ENCODE measurements around the gene RAPH1.

- TF ChIP-seq, protein P1, sequence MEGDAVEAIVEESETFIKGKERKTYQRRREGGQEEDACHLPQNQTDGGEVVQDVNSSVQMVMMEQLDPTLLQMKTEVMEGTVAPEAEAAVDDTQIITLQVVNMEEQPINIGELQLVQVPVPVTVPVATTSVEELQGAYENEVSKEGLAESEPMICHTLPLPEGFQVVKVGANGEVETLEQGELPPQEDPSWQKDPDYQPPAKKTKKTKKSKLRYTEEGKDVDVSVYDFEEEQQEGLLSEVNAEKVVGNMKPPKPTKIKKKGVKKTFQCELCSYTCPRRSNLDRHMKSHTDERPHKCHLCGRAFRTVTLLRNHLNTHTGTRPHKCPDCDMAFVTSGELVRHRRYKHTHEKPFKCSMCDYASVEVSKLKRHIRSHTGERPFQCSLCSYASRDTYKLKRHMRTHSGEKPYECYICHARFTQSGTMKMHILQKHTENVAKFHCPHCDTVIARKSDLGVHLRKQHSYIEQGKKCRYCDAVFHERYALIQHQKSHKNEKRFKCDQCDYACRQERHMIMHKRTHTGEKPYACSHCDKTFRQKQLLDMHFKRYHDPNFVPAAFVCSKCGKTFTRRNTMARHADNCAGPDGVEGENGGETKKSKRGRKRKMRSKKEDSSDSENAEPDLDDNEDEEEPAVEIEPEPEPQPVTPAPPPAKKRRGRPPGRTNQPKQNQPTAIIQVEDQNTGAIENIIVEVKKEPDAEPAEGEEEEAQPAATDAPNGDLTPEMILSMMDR (IDR thresholded peaks at IDR 0.05) = no peak
- TF ChIP-seq ZFX (IDR thresholded peaks at IDR 0.05; ENCODE audit: borderline replicate concordance) = no peak
Measured at GRCh38 chr2:203361922-203362321, 173.2 kb downstream of the RAPH1 start.

Data from 22Rv1 (cell line).